Stimulated activated CD4-positive, alpha-beta T cell treated with anti-CD3 and anti-CD28 coated beads, Interleukin-12 subunit alpha, Interleukin-12 subunit beta, amount 100 ng/mL, for 48 hours (primary cell): ENCODE results near the gene CAPN14.

ENCODE experiments used
- DNase-seq, 3 donors: peaks; one replicate each; pipeline ENCODE4 v3.0.0-alpha.2; 2020; ENCODE audit warnings: low read depth in 2 of 3, low spot score in 1 of 3

Gene CAPN14

GRCh38 chr2:31241625-31242270 lies 24.4 kb upstream of the CAPN14 start:
- DNase-seq = no peak

GRCh38 chr2:31240381-31241365 lies 23.4 kb upstream of the CAPN14 start:
- no peak for DNase-seq

- DNase-seq = no peak
These were observed 22.4 kb upstream of the CAPN14 start for GRCh38 chr2:31239593-31240177.

GRCh38 chr2:31238906-31239592 lies 21.7 kb upstream of the CAPN14 start:
- DNase-seq = no peak

GRCh38 chr2:31238126-31238905 lies 21.0 kb upstream of the CAPN14 start:
- no peak for DNase-seq

GRCh38 chr2:31237348-31238017 lies 20.2 kb upstream of the CAPN14 start:
- no peak for DNase-seq

- no peak for DNase-seq
These were observed 19.3 kb upstream of the CAPN14 start for GRCh38 chr2:31236433-31237205.

- DNase-seq = no peak
These were observed 18.2 kb upstream of the CAPN14 start for GRCh38 chr2:31235504-31235902.

- no peak for DNase-seq
These were observed 17.6 kb upstream of the CAPN14 start for GRCh38 chr2:31234683-31235503.

- DNase-seq = peak; percentile 63 to 75 (median 65)
These were observed 16.7 kb upstream of the CAPN14 start, which contains the start of gene EHD3 for GRCh38 chr2:31233741-31234682. Gene EHD3 (plus strand): TSS chr2:31234152. CDS start chr2:31234622, 470 bp downstream.

GRCh38 chr2:31233231-31233630 lies 15.9 kb upstream of the CAPN14 start:
- DNase-seq = no peak

GRCh38 chr2:31232586-31232985 lies 15.3 kb upstream of the CAPN14 start:
- DNase-seq = no peak

GRCh38 chr2:31231571-31232302 lies 14.4 kb upstream of the CAPN14 start:
- DNase-seq = no peak

GRCh38 chr2:31230751-31231150 lies 13.4 kb upstream of the CAPN14 start:
- DNase-seq = no peak

- no peak for DNase-seq
These were observed 11.4 kb upstream of the CAPN14 start for GRCh38 chr2:31228717-31229116.

GRCh38 chr2:31227711-31228125 lies 10.4 kb upstream of the CAPN14 start:
- DNase-seq = no peak
